GM21515 (cell line): ENCODE data around the gene PARVB.
"Not testable (repeated sequence)": the region's sequence is repeated elsewhere in the genome, so short reads cannot be mapped to it uniquely, and the experiment has no call there.

ENCODE experiments used
- ATAC-seq: cut with Tn5 transposase; IDR thresholded peaks from one replicate; pipeline ENCODE4 v1.9.1; 2021; ENCODE audit not compliant: unreplicated experiment

Gene PARVB

DNA sequence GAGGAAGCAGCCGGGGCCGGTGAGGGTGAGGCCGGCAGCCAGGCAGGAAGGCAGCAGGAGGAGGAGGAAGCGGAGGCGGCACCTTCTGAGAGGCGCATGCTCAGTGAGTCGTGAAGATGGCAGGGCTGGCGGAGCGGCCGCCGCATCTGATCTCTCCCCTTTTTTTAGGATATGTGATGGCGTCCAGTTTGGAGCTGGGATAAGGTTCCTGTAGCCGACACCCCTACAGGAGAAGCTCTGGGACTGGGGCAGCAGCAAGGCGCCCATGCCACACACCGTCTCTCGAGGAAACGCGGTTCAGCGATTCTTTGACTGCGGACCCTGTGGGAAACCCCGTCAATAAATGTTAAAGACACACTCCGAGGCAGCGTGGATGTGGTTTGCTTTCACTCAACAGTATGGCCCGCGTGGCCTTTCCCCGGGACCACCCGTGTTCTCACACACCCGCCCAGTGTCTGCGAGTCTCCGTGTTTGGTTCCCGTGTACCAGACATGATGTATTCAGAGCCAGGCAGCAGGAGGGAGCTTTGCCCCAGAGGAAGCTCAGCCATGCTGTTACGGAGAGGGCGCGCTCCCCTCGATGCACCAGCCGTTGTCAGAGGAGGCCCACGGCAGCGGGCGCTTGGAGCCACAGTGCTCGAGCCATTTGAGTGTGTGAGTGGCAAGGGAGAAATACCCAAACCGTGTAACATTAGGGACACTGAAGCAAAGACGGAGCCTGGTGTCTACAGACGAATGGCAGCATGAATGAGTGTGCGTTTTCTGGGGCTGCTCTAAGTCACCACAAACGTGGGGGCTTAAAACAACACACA is 27.7 kb upstream of the PARVB start:
- no peak for ATAC-seq

DNA sequence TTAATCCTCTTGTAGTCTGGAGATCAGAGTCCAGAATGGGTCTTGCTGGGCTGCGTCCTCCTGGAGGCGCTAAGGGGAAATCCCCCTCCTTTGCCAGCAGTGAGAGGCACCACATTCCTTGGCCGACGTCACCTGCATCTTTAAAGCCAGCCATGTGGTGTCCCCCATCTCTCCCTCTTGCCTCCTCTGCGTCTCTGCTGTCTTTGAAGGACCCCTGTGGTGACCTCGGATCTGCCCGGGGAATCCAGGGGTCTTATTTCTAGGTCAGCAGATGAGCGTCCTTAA is 27.2 kb upstream of the PARVB start:
- no peak for ATAC-seq

DNA sequence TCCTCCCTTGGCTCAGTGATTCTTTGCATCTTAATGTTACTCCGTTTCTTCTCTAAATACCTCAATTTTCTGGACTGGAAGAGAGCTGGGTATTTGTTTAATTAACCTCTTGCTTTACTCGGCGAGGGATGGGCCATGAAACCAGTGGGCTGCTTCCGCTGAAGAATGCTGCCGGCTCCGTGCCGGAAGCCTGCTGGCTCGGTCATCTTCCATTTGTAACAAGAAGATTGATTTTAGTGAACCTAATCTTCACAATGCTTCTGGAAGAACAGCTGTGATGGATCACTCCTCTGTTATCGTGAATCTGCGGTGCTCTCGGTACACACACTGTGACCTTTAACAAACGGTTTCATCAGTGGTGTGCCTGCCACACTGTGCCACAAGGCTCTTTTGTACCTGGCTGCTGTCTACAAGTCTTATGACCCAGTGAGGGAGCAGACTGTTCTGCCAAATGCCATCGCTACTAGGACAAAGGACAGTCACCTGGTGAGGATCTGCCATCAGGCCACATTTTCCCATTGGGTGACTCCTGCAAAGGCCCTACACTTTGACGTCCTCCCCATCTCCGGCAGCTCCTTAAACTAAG is 25.3 kb upstream of the PARVB start:
- ATAC-seq, result no peak

DNA sequence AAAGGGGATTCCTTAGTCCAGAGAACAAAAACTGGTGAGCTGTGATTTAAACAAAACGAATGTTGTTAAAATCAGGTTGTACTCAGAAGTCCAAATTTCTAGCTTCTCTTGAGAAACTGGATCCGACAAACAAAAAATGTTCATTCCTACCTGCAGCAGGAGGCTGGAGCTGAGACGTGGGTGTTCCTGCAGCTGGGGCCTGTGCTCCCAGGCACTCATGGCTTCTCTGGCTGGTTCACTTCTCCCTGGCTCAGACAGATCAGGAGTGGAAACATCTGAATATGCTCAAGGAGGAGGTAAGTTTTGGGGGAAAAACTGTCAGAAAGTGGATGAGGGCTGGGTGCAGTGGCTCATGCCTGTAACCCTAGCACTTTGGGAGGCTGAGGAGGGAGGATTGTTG is 24.7 kb upstream of the PARVB start:
- ATAC-seq, result no peak

DNA sequence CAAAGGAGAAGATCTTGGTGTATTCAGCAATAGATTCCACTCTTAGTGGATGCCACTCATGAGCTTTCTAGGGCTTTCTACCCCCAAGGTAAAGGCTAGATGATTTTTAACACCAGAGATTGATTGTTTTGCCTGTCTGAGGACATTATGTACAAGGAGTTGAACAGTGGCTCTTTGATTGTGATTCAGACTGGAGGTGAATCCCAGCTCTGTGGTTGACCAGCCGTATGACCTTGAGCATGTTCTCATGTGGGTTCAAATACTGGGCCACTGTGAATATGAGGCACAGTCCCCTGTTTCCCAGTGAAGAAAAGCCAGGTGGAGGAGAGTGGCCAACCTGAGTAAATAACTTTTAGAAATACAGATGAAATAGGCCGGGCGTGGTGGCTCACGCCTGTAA is 24.0 kb upstream of the PARVB start:
- ATAC-seq, result no peak

DNA sequence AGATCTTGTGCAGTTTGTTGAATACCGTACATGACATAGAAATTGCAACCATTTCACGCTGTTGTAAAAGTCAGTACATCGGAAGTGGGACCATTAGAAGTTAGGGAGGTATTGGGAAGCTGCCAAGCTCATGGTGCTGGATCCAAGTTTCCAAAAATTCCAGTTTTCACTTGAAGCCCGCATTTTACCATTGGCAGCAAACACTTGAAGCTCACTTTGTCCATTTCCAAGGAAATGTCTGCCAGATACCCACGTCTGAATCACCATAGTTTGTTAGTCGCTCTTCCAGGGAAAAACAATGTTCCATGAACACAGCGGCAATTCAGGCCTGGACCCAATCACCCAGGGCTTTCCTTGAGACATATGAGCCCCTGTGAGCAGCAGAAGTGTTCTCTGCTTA is 22.6 kb upstream of the PARVB start:
- no peak for ATAC-seq

DNA sequence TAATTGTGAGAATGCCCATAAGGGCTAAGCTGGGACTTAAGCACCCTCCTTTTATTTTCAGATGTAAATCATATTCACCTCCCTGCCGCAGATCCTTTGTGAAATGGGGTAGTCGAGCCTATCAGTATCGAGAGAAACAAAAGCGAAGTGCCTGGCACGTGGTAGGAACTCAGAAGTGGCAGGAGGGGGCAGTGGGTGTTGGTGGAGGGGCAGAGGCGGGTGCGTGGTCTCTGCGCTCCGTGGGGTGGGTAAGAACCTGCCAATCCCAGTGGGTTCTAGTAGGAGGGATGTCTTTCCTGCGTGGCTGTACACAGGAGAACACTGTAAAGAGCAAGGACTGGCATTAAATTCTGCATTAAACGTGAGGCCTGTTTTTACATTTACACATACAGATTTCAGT is 21.8 kb upstream of the PARVB start:
- no peak for ATAC-seq

DNA sequence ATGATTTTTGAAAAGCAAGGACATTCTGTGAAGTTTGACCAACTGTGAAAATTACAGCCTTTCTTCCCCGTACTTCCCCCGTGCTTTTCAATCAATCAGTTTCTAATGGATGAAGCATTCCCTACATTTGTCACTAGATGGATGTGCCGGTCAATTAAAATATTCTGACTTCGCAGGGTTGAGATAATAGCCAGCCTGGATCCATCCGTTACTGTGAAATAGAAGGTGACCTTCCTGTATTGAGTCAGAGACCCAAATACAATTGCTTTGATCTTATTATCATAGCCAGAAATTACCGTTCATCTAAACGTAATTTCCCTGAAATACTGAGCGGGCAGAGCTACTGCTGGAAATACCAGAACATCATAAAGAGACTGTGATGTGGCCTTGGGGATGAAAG is 21.1 kb upstream of the PARVB start:
- no peak for ATAC-seq

DNA sequence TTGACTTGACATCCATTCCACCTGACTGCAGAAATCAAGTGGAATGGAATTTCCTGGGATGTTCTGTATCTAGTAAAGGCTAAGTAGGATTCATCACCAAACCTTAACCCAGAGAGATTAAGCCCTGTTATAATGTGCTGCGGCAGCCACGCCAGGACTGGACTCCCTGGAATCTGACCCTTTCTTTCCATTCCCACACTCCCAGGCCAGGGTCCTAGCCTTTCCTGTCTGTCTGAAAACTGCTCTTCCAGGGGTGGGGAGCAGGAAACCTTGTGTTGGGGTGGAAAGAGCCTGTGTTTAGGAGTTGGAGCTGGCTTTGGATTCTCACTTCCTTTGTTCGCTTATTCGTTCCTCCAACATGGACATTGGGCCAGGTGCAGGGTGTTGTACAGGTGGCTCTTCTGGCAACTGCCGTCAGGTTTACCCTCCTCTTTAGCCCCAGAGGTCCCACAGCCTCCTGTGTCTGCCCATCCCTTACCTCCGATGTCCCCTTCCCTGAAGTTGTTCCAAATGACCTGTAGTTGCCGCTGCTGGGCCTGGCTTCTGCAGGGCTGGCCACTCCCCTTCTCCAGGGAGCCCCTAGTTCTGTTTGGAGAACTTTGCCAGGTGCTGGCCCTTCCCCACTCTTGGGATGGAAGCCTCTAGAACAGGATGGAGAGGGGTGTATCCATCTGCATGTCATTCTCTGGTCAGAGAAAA is 20.5 kb upstream of the PARVB start:
- ATAC-seq, result no peak

DNA sequence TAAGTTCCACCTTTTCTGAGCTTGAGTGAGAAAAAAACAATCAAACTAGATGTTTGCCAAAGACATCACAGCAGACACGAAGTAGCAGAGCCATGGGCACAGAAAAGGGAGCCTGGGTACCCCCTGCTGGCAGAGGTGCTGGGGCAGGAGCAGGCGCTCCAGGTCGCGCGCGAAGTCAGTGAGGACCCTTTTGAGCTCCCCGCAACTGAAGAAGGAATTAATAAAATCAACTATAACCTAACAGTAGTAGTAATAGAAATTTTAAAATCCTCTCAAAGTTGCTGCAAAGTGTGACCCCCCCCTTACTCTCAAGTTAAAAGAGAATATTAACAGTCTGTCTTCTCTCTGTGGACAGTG is 20.0 kb upstream of the PARVB start:
- ATAC-seq, result no peak

DNA sequence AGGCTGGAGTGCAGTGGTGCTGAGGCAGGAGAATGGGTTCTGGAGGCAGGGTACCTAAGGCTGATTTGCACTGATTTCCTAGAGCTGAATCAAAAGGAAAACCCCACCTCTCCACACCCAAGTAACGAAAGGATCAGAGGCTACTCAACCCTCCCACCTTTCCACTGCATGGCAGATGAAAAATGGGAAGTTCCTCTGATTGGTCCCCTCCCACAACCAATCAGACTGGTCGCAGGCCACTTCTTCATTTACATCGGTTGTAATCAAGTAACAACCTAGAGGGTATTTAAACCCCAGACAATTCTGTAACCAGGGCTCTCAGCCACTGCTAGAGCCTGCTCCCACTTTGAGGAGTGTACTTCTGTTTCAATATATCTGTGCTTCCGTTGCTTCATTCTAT is 18.6 kb upstream of the PARVB start:
- no peak for ATAC-seq

DNA sequence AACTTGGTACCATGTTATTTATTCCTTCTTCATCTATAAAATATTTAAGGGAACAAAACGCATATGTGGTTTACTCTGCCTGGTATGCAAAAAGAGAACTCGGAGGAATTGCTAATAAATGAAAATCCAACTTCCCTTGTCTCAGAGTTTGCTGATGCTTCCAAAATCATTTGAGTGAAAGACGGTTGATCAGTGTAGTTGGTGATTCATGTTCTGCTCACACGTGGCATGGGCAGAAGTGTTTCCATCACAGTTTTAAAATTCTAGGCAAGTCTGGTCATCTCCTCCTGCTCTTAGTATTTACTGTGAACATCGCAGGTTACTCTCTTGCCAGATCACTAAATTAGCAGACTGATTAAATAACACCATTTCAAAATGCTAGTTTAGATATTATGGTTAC is 11.9 kb upstream of the PARVB start:
- no peak for ATAC-seq

DNA sequence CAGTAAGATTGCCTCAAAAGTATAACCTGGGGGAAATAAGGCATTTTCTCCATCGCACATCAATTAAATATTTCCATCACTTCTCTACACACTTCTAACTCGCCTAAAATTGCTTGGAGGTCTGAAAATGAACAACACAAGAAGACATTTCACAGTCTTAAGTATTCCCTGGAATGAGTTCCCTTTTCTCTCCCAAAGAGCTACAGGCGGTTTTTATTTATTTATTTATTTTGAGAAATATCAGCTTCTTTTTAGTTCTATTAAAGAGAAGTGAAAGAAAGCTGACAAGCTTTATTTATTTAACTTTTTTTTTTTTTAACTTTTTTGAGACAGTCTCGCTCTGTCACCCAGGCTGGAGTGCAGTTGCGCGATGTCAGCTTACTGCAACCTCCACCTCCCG is 11.5 kb upstream of the PARVB start:
- ATAC-seq, result no peak

DNA sequence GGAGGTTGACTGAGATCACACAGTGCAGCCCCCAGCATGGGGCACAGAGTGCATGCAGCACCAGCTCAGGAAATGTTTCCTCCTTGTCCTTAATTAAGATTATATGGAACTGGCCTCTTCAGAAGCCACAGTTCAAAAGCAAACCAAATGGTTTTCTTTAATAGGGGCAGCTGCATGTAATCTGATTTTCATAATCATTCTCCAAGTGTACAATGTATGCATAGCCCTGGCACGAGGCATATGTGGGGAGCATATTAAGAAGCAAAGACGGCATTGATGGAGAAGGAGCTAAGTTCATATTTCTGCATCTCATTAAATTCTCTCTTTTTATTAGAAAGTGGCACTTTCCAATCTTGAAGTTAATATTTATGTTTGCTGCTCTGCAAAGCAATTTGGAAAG is 9.9 kb upstream of the PARVB start:
- ATAC-seq, result no peak

DNA sequence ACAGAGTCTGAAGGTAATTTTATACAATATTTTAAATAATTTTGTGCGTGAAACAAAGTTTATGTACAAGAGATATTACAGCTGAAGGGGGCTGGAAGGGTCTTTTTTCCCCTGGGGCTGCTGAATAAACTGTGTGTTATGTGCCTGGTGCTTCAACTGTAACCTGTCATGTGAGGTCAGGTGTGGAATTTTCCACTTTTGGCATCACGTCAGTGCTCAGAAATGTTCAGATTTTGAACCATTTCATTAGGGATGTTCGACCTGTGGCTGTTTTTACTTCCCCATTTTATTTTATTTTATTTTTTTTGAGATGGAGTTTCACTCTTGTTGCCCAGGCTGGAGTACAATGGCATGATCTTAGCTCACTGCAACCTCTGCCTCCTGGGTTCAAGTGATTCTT is 7.5 kb upstream of the PARVB start:
- not testable (repeated sequence) for ATAC-seq

DNA sequence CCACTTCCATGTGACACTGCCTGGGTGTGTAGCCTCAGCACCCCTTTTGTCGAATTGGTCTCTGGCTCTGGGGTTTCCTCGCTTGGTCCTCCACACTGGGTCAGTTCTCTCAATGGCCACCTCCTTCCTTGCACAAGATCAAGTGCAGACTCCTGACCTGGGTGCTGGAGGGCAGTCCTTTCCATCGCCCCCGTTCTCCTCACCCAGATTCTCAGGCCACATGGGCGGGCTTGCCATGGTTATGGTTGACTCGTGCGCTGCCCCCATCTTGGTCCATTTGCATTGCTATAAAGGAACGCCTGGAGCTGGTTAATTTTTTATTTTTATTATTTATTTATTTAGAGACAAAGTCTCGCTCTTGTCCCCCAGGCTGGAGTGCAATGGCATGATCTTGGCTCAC is 5.5 kb upstream of the PARVB start:
- no peak for ATAC-seq

DNA sequence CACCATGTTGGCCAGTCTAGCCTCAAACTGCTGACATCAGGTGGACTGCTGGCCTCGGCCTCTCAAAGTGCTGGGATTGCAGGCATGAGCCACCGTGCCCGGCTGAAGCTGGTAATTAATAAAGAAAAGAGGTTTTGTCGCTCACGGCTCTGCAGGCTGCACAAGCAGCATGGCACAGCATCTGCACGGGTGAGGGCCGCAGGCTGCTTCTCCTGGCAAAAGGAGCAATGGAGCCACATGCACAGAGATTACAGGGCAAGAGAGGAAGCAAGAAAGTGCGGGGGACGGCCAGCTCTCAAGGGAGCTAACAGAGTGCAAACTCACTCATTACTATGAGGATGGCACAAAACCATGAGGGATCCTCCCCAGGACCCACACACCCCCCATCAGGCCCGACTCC is 4.7 kb upstream of the PARVB start:
- no peak for ATAC-seq

DNA sequence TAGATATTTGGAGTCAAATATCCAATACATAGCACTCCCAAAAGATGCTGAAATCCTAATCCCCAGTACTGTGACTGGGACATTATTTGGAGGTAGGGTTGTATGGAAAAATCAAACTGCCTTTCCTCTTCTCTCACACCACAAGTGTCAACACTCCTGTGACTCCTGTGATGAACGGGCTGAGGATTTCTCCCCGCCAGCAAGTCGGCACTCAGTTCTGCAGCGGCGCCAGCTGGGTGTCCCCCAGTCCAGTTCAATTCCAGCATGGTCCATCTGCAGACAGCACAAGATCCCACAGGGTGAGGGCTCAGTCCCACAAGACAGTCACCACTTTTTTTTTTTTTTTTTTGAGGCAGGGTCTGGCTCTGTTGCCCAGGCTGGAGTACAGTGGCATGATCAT is 4.3 kb upstream of the PARVB start:
- no peak for ATAC-seq

DNA sequence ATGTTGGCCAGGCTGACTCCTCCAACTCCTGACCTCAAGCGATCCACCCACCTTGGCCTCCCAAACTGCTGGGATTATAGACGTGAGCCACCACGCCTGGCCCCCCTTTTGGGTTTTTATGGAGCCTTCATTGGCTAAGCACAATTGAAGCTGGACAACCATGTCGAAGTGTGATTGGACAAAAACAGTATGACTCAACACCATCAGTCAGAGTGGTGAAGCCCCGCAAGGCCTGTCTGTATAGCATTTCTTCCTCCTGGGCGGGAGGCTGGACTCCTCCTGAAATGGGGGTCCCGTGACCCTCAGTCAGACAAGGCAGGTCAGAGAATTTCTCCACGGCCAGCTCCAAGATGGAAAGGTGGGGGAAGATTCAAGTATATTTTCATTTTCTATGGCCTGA is 3.1 kb upstream of the PARVB start:
- ATAC-seq, result no peak

DNA sequence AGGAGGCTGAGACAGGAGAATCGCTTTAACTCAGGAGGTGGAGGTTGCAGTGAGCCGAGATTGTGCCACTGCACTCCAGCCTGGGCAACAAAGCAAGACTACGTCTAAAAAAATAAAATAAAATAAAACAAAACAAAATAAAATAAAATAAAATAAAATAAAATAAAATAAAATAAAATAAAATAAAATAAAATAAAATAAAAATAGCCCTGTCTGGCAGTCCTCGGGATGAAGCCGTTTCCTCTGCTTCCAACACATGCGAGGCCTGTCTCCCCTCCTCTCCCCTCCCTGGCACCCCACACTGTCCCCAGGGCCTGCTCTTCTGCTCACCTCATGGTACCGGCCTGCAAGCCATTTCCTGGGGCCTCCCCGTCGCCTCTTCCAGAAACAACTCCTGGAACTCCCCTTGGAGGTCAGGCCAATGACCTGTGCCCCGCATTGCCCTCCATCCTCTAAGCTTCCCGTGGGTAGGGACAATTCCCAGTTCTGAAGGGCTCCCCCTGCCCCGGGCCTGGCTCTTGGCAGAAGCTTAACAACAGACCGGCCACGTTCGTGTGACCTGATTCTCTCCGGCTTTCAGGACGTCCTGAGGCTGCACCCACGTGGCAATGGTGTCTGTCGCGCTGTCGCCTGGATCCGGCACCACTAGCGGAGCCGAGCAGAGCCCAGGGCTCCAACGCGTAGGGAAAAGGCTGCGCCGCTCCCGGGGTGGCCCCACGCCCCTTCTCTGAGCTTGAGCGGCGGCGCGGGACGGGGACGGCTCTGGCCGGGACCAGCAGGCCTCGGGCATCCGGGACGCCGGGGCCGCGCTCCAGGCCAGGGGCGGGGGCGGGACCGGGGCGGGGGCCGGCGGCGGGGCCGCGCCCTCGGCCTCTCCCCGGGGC is 456 bp upstream of the PARVB start:
- ATAC-seq, result no peak

DNA sequence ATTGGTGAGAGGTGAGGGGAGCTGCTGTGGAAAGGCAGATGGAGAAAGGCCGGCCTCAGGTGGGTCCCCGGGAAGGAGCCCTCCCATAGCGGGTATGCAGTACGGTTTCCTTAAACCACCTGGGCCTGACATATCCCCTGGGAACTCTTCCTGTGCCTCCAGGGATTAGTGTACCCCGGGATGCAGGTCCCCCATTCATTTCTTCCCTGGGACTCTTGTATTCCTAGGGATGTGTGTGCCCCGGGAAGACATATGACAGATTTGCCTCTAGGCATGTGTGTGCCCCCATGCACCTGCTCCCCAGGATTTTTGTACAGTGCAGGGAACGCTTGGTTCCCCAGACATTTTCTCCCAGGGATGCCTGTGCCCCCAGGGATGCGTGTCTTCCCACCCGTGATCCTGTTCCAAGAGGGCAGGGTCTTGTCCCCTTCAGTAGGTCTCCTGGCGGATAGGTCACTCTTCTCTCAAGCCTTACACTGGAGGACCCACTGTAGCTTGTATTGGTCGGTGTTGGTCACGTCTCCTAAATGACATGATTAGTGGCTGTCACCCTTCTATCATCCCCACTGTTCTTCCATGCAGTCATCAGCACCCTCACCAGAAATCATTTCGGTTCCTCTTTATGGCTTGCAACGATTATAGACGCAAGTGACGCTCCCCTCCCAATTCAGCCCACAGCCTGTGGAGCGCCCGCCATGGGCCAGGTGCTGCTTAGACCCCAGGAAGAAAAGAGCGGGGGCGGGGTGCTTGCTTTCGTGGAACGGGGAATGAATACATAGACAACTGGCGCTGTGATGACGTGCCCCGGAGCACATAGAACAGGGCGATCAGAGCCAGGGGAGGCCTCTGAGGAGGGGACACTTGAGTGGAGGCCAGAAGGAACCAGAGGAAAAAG is 1.3 kb downstream of the PARVB start:
- ATAC-seq, result peak; percentile 52
